Suprapubic skin (tissue), 4 donors: ENCODE measurements around the gene SEZ6L.

Experiments
- CTCF ChIP-seq, 2 donors: fragments of 200-600 bp in 1 of 2; fragments of 450-650 bp in 1 of 2; sonication (generic) in 1 of 2; IDR thresholded peaks; one replicate each; pipeline ENCODE4 v1.5.1; 2016 to 2019; ENCODE audit warnings: antibody characterized with exemption in 2 of 2, mild to moderate bottlenecking in 1 of 2, moderate library complexity in 1 of 2
- EP300 ChIP-seq: sonication (generic); formaldehyde crosslinking; IDR thresholded peaks from one replicate; pipeline ENCODE4 v1.6.1; 2017; ENCODE audit warnings: antibody characterized with exemption
- POLR2A ChIP-seq, 2 donors: fragments of 450-650 bp; IDR thresholded peaks; one replicate each; pipeline ENCODE4 v1.6.1; 2017; ENCODE audit warnings: antibody characterized with exemption in 2 of 2, mild to moderate bottlenecking in 2 of 2, moderate library complexity in 2 of 2
- POLR2AphosphoS5 ChIP-seq, 3 donors: sonication (generic); formaldehyde crosslinking; IDR thresholded peaks; one replicate each; pipeline ENCODE4 v1.6.1; 2017; ENCODE audit warnings: antibody characterized with exemption in 3 of 3

GRCh38 chr22:26417406-26417805 lies 248.1 kb downstream of the SEZ6L start:
- TF ChIP-seq CTCF (IDR thresholded peaks at IDR 0.05) (no peak), POLR2A (IDR thresholded peaks at IDR 0.05) (no peak), POLR2AphosphoS5 (IDR thresholded peaks at IDR 0.05) (no peak), EP300 (no peak)
